ENCODE measurements around the gene CNPY2.

GRCh38 chr12:56315249-56315621, 553 bp downstream of the CNPY2 start:
- TF ChIP-seq, protein P1, sequence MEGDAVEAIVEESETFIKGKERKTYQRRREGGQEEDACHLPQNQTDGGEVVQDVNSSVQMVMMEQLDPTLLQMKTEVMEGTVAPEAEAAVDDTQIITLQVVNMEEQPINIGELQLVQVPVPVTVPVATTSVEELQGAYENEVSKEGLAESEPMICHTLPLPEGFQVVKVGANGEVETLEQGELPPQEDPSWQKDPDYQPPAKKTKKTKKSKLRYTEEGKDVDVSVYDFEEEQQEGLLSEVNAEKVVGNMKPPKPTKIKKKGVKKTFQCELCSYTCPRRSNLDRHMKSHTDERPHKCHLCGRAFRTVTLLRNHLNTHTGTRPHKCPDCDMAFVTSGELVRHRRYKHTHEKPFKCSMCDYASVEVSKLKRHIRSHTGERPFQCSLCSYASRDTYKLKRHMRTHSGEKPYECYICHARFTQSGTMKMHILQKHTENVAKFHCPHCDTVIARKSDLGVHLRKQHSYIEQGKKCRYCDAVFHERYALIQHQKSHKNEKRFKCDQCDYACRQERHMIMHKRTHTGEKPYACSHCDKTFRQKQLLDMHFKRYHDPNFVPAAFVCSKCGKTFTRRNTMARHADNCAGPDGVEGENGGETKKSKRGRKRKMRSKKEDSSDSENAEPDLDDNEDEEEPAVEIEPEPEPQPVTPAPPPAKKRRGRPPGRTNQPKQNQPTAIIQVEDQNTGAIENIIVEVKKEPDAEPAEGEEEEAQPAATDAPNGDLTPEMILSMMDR (IDR thresholded peaks at IDR 0.05): no peak
- TF ChIP-seq POLR2A (IDR thresholded peaks at IDR 0.05): no peak

Measured in body of pancreas (tissue), 4 donors.